K562 (cell line): Measurements from ENCODE around the gene DBNDD1. TPM values are rescaled to one million over a fixed set of nuclear protein-coding genes. Genes with fewer than 3 reads are reported as not detected.
A peak's percentile ranks its signal among the peaks of the same experiment; 100 is the strongest.

Experiments
- BACH1 ChIP-seq: fragments of 200-800 bp; sonication (Bioruptor generic); IDR thresholded peaks from 2 replicates; pipeline ENCODE4 v1.6.1; 2016; ENCODE audit warnings: missing genetic modification characterization, missing compliant biosample characterization
- BCL6 ChIP-seq: fragments of 250-450 bp; sonication (Bioruptor Pico); IDR thresholded peaks from 2 replicates; pipeline ENCODE4 v1.4.0; 2020
- CTBP1 ChIP-seq: fragments of 450-650 bp; IDR thresholded peaks from 2 replicates; pipeline ENCODE4 v1.6.1; 2016; ENCODE audit warnings: borderline replicate concordance
- DIDO1 ChIP-seq: fragments of 450-650 bp; IDR thresholded peaks from 2 replicates; pipeline ENCODE4 v1.6.1; 2016; ENCODE audit warnings: low read depth, missing biosample characterization, missing genetic modification characterization
- ELK1 ChIP-seq: sonication (generic); formaldehyde crosslinking; IDR thresholded peaks from 2 replicates; pipeline ENCODE4 v1.8.1; 2022; ENCODE audit warnings: missing genetic modification reagents
- ETV1 ChIP-seq: fragments of 450-650 bp; conservative IDR thresholded peaks from 2 replicates; pipeline ENCODE4 v1.6.1; 2016; ENCODE audit warnings: missing genetic modification characterization, control low read depth, low read depth, missing compliant biosample characterization
- GATA2 ChIP-seq: sonication (generic); formaldehyde crosslinking; IDR thresholded peaks from 2 replicates; pipeline ENCODE4 v1.4.0; 2020; ENCODE audit warnings: mild to moderate bottlenecking, missing genetic modification reagents
- HMG20A ChIP-seq: fragments of 450-650 bp; formaldehyde crosslinking; conservative IDR thresholded peaks from 2 replicates; pipeline ENCODE4 v1.4.0; 2020; ENCODE audit warnings: mild to moderate bottlenecking, mixed read lengths
- HNRNPK ChIP-seq: fragments of 200-400 bp; formaldehyde crosslinking; IDR thresholded peaks from one replicate; pipeline ENCODE4 v1.6.1; 2018; ENCODE audit warnings: mild to moderate bottlenecking, low read depth, low read length; ENCODE audit not compliant: poor library complexity, severe bottlenecking
- KLF13 ChIP-seq: fragments of 450-650 bp; IDR thresholded peaks from 2 replicates; pipeline ENCODE4 v1.6.1; 2016; ENCODE audit warnings: missing genetic modification characterization, low read depth, mild to moderate bottlenecking, missing compliant biosample characterization, moderate library complexity, borderline replicate concordance
- MCM5 ChIP-seq: fragments of 450-650 bp; IDR thresholded peaks from 2 replicates; pipeline ENCODE4 v1.6.1; 2016; ENCODE audit warnings: low read depth
- MYC ChIP-seq, 2 experiments: fragments of 250-450 bp in 1 of 2; sonication (Bioruptor Pico) in 1 of 2; IDR thresholded peaks; 2 replicates each; pipeline versions ENCODE4 v1.5.1 to v1.6.1; 2012 to 2021; ENCODE audit warnings: low read depth in 2 of 2, borderline replicate concordance in 1 of 2, improper control_type of control experiment in 1 of 2, low read length in 1 of 2, mild to moderate bottlenecking in 1 of 2, moderate library complexity in 1 of 2
- NCOA1 ChIP-seq: fragments of 450-650 bp; IDR thresholded peaks from 2 replicates; pipeline ENCODE4 v1.6.1; 2016; ENCODE audit warnings: low read depth
- NCOA6 ChIP-seq: fragments of 450-650 bp; IDR thresholded peaks from 2 replicates; pipeline ENCODE4 v1.6.1; 2017; ENCODE audit warnings: mild to moderate bottlenecking
- NFE2 ChIP-seq: IDR thresholded peaks from 2 replicates; pipeline ENCODE4 v1.6.1; 2014; ENCODE audit warnings: antibody characterized with exemption, low read depth
- NR4A1 ChIP-seq, 2 experiments: fragments of 250-450 bp in 1 of 2; fragments of 450-650 bp in 1 of 2; sonication (Bioruptor Pico) in 1 of 2; IDR thresholded peaks; 2 replicates each; pipeline versions ENCODE4 v1.4.0 to v1.6.1; 2016 to 2020; ENCODE audit warnings: mild to moderate bottlenecking in 2 of 2, missing compliant biosample characterization in 1 of 2, missing genetic modification characterization in 1 of 2, moderate library complexity in 1 of 2
- PHF20 ChIP-seq: fragments of 450-650 bp; IDR thresholded peaks from 2 replicates; pipeline ENCODE4 v1.6.1; 2018; ENCODE audit not compliant: partially characterized antibody
- POLR2A ChIP-seq: fragments of 450-650 bp; conservative IDR thresholded peaks from 2 replicates; pipeline ENCODE4 v1.6.1; 2016
- SIX5 ChIP-seq, 2 experiments: IDR thresholded peaks; 2 replicates each; pipeline ENCODE4 v1.6.1; 2011; ENCODE audit warnings: low read length in 2 of 2, borderline replicate concordance in 1 of 2, low read depth in 1 of 2, mild to moderate bottlenecking in 1 of 2, moderate library complexity in 1 of 2; ENCODE audit not compliant: insufficient read depth in 1 of 2
- SMARCA5 ChIP-seq: fragments of 450-650 bp; IDR thresholded peaks from 2 replicates; pipeline ENCODE4 v1.6.1; 2016
- ZKSCAN8 ChIP-seq: fragments of 200-800 bp; sonication (Bioruptor generic); IDR thresholded peaks from 2 replicates; pipeline ENCODE4 v1.6.1; 2016; ENCODE audit warnings: missing genetic modification characterization, missing compliant biosample characterization
- ZNF217 ChIP-seq: sonication (generic); formaldehyde crosslinking; IDR thresholded peaks from 2 replicates; pipeline ENCODE4 v1.8.0; 2022; ENCODE audit warnings: mild to moderate bottlenecking, missing genetic modification reagents
- ZNF23 ChIP-seq: fragments of 250-450 bp; sonication (Bioruptor Pico); IDR thresholded peaks from 2 replicates; pipeline ENCODE4 v1.4.0; 2020; ENCODE audit warnings: mild to moderate bottlenecking
- ZNF609 ChIP-seq: sonication (generic); formaldehyde crosslinking; IDR thresholded peaks from 2 replicates; pipeline ENCODE4 v1.8.1; 2023; ENCODE audit warnings: missing genetic modification reagents, mild to moderate bottlenecking, borderline replicate concordance
- ZNF717 ChIP-seq: fragments of 250-450 bp; sonication (Bioruptor Pico); IDR thresholded peaks from 2 replicates; pipeline ENCODE4 v1.5.0; 2021
- polyA plus RNA-seq, 8 experiments: library from polyadenylated mRNA; depleted of rRNA in 4 of 8; stranded (reverse) in 5 of 8; unstranded in 3 of 8; fragments of >200 nt; fragmentation: Nextera tagmentation in 2 of 8; fragmentation: Illumina TruSeq in 1 of 8; extraction: Ambion mirVana in 2 of 8; extraction: Trizol in 1 of 8; gene quantifications; 2 replicates each; pipeline versions ENCODE4 v1.2.1 to v1.2.3, GENCODE V29; 2011 to 2014; ENCODE audit warnings: inconsistent platforms in 1 of 8, missing spikeins in 1 of 8
- total RNA-seq, 7 experiments: library from RNA; depleted of rRNA in 6 of 7; stranded (reverse); fragments of >200 nt in 6 of 7; fragmentation: Illumina TruSeq in 2 of 7; extraction: Trizol in 2 of 7; gene quantifications; 2 replicates each; pipeline versions ENCODE4 v1.2.1 to v1.2.3, GENCODE V29; 2011 to 2021; ENCODE audit warnings: low replicate concordance in 1 of 7

DBNDD1 gene
- total and polyA plus RNA-seq, 9 of the 15 experiments (the other 6 are each of a cell fraction or from before 2014, with no cell fraction given): 0.55 to 13.0 (median 5.8) TPM

GRCh38 chr16:90046971-90047713 is 27.9 kb upstream of the DBNDD1 start (continued):
- TF ChIP-seq HNRNPK: no peak
- no peak for TF ChIP-seq MCM5
- no peak for TF ChIP-seq KLF13
- no peak for TF ChIP-seq NCOA6
- TF ChIP-seq ELK1: no peak
- TF ChIP-seq SMARCA5: no peak
- TF ChIP-seq MYC (IDR thresholded peaks at IDR 0.05; ENCODE audit: low read depth, low read length): peak; percentile 64
- TF ChIP-seq MYC (CRISPR knock-in tag; IDR thresholded peaks at IDR 0.05; ENCODE audit: borderline replicate concordance, low read depth): peak; percentile 79; the same call in 1 of the 2 replicates
- peak; percentile 21; the same call in 1 of the 2 replicates for TF ChIP-seq ETV1 (tag)
- no peak for TF ChIP-seq ZNF23
- no peak for TF ChIP-seq ZNF717 (CRISPR knock-in tag)
- TF ChIP-seq ZKSCAN8: no peak
- TF ChIP-seq BCL6: no peak
- no peak for TF ChIP-seq GATA2 (CRISPR knock-in tag)
- no peak for TF ChIP-seq NFE2
- TF ChIP-seq BACH1 (tag): no peak
- no peak for TF ChIP-seq ZNF217 (CRISPR knock-in tag)
- no peak for TF ChIP-seq NR4A1 (CRISPR knock-in tag; IDR thresholded peaks at IDR 0.05)
- no peak for TF ChIP-seq NR4A1 (tag; IDR thresholded peaks at IDR 0.05)
- TF ChIP-seq HMG20A (CRISPR knock-in tag): no peak
- no peak for TF ChIP-seq ZNF609 (CRISPR knock-in tag)
- peak; percentile 70; the same call in 1 of the 2 replicates for TF ChIP-seq POLR2A
- TF ChIP-seq PHF20: no peak
- TF ChIP-seq DIDO1 (tag): no peak
- no peak for TF ChIP-seq NCOA1
- TF ChIP-seq CTBP1: no peak; the same call in 1 of the 2 replicates
- TF ChIP-seq SIX5 (IDR thresholded peaks at IDR 0.05; ENCODE audit: borderline replicate concordance in 1 of 2, insufficient read depth in 1 of 2, low read depth in 1 of 2, low read length in 2 of 2): no peak
